GM23338 (cell line): ENCODE results near the gene TIMP3. TPM values are rescaled to one million over a fixed set of nuclear protein-coding genes. Genes with fewer than 3 reads are reported as not detected.

Source experiments
- ATAC-seq: fragments of 200-7000 bp; cut with Tn5 transposase; 3 replicates; pipeline ENCODE4 v1.9.1; 2020
- DNase-seq: peaks from one replicate; pipeline ENCODE4 v3.0.0-alpha.2; 2015; ENCODE audit warnings: low spot score
- H2AFZ ChIP-seq: fragments of 200-600 bp; sonication (generic); 2 replicates; pipeline ENCODE4 v1.8.0; 2016; ENCODE audit warnings: antibody characterized with exemption, mild to moderate bottlenecking, moderate library complexity
- H3F3A ChIP-seq: fragments of 200-600 bp; sonication (generic); replicated peaks from 2 replicates; pipeline ENCODE4 v1.8.0; 2017; ENCODE audit warnings: antibody characterized with exemption, mixed run types, low read depth
- H3K27ac ChIP-seq: fragments of 200-600 bp; sonication (generic); 2 replicates; pipeline ENCODE4 v1.6.1; 2016; ENCODE audit warnings: low read depth
- H3K27me3 ChIP-seq: fragments of 200-600 bp; sonication (generic); 2 replicates; pipeline ENCODE4 v1.8.0; 2016; ENCODE audit warnings: mild to moderate bottlenecking, mixed run types, moderate library complexity; ENCODE audit not compliant: insufficient read depth
- H3K36me3 ChIP-seq: fragments of 200-600 bp; sonication (generic); 2 replicates; pipeline ENCODE4 v1.8.0; 2016; ENCODE audit warnings: mild to moderate bottlenecking; ENCODE audit not compliant: insufficient read depth
- H3K4me1 ChIP-seq: fragments of 200-600 bp; sonication (generic); 2 replicates; pipeline ENCODE4 v1.8.0; 2016; ENCODE audit warnings: mild to moderate bottlenecking, moderate library complexity; ENCODE audit not compliant: insufficient read depth
- H3K4me2 ChIP-seq: fragments of 200-600 bp; sonication (generic); 2 replicates; pipeline ENCODE4 v1.7.1; 2017; ENCODE audit warnings: mixed run types
- H3K4me3 ChIP-seq: fragments of 200-600 bp; sonication (generic); 2 replicates; pipeline ENCODE4 v1.6.1; 2016; ENCODE audit warnings: mixed run types
- H3K79me2 ChIP-seq: fragments of 200-600 bp; sonication (generic); replicated peaks from 2 replicates; pipeline ENCODE4 v1.8.0; 2017; ENCODE audit warnings: mild to moderate bottlenecking; ENCODE audit not compliant: insufficient read depth
- H3K9me2 ChIP-seq: fragments of 200-600 bp; sonication (generic); 2 replicates; pipeline ENCODE4 v1.8.0; 2017; ENCODE audit not compliant: insufficient read depth
- H4K20me1 ChIP-seq: fragments of 200-600 bp; sonication (generic); replicated peaks from 2 replicates; pipeline ENCODE4 v1.8.0; 2017; ENCODE audit warnings: mild to moderate bottlenecking; ENCODE audit not compliant: insufficient read depth
- H3K27ac Mint-ChIP-seq: 2 replicates; pipeline ENCODE4 v1.8.0; 2020; ENCODE audit warnings: inconsistent platforms, mild to moderate bottlenecking, moderate library complexity, mixed read lengths
- H3K27me3 Mint-ChIP-seq: 3 replicates; pipeline ENCODE4 v1.8.0; 2022; ENCODE audit warnings: low read depth, mild to moderate bottlenecking, moderate library complexity, mixed read lengths, inconsistent platforms; ENCODE audit not compliant: insufficient read depth, poor library complexity
- H3K36me3 Mint-ChIP-seq: 3 replicates; pipeline ENCODE4 v1.8.0; 2021; ENCODE audit warnings: low read depth, mild to moderate bottlenecking, inconsistent platforms, moderate library complexity, mixed read lengths
- H3K4me1 Mint-ChIP-seq: 3 replicates; pipeline ENCODE4 v1.8.0; 2020; ENCODE audit warnings: mild to moderate bottlenecking, inconsistent platforms, mixed read lengths
- H3K4me3 Mint-ChIP-seq: 3 replicates; pipeline ENCODE4 v1.8.0; 2021; ENCODE audit warnings: moderate library complexity, mild to moderate bottlenecking, inconsistent platforms, mixed read lengths
- H3K9me3 Mint-ChIP-seq: 3 replicates; pipeline ENCODE4 v1.8.0; 2020; ENCODE audit warnings: moderate library complexity, mild to moderate bottlenecking, inconsistent platforms, mixed read lengths
- CREB1 ChIP-seq: fragments of 250-450 bp; sonication (Bioruptor Pico); IDR thresholded peaks from 2 replicates; pipeline ENCODE4 v1.5.0; 2020; ENCODE audit warnings: low read depth, mild to moderate bottlenecking, moderate library complexity
- EZH2 ChIP-seq: fragments of 200-600 bp; sonication (generic); IDR thresholded peaks from one replicate; pipeline ENCODE4 v1.8.0; 2017; ENCODE audit warnings: antibody characterized with exemption, mild to moderate bottlenecking, low read depth; ENCODE audit not compliant: unreplicated experiment
- JUNB ChIP-seq: IDR thresholded peaks from one replicate; pipeline ENCODE4 v1.6.1; 2016; ENCODE audit warnings: antibody characterized with exemption; ENCODE audit not compliant: unreplicated experiment
- ZNF114 ChIP-seq: fragments of 250-450 bp; sonication (Bioruptor Pico); IDR thresholded peaks from 2 replicates; pipeline ENCODE4 v1.5.0; 2020; ENCODE audit warnings: mild to moderate bottlenecking, moderate library complexity
- polyA plus RNA-seq: library from polyadenylated mRNA; unstranded; fragments of >200 nt; fragmentation: Nextera tagmentation; extraction: Ambion mirVana; gene quantifications from 2 replicates; pipeline ENCODE4 v1.2.1, GENCODE V29; 2016
- total RNA-seq: library from RNA; depleted of rRNA; stranded (reverse); fragments of >200 nt; shearing (Covaris generic); gene quantifications from 2 replicates; pipeline ENCODE4 v1.2.3, GENCODE V29; 2014
- TF ChIP-seq, protein P1 (sequence below): fragments of 250-450 bp; sonication (Bioruptor Pico); IDR thresholded peaks from 2 replicates; pipeline ENCODE4 v1.5.0; 2020; ENCODE audit warnings: mild to moderate bottlenecking, moderate library complexity
- TF ChIP-seq, protein P2 (sequence below): IDR thresholded peaks from one replicate; pipeline ENCODE4 v1.6.1; 2018; ENCODE audit warnings: antibody characterized with exemption; ENCODE audit not compliant: unreplicated experiment
- TF ChIP-seq, protein P3 (sequence below), 2 experiments: fragments of 200-600 bp in 1 of 2; sonication (generic) in 1 of 2; conservative IDR thresholded peaks; 2 replicates each; pipeline versions ENCODE4 v1.5.1 to v1.6.1; 2016 to 2017; ENCODE audit warnings: antibody characterized with exemption in 2 of 2, low read depth in 2 of 2, mild to moderate bottlenecking in 2 of 2, moderate library complexity in 1 of 2

The TIMP3 gene
- total and polyA plus RNA-seq, 2 experiments from 2014 or later: 1.4 to 4.3 TPM

DNA sequence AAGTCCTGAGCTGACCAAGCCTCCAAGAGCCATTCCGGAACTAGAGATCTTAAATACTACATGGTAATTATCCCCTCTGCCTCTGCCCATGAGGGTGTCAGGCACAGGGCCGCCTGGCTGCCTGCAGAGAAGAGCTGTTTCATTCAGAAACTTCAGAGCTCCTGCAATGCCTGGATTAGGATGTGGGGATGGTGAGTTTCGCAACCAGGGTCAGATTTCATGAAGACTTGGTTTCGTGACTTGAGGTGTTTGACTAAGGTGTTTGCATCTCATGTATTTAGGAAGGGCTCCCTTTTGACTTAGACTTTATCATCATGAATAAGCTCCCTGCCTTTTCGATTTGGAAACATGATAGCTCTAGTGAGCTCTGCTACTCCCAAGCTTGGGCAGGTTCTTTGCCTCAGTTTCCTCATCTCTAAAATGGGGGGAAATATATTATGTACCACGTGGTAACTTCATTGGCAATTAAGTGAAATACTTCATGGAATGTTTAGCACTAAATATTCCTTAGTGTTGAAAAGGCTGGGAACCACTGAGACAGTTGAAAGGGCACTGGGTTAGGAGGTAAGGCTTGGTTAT, 9.1 kb downstream of the TIMP3 start:
- H2AFZ ChIP-seq: no peak overlapping the region
- Mint-ChIP-seq H3K4me1 (peaks cover 34% of the 10 kb centered on the region), H3K4me3 (peak overlapping the region; percentile 21; the same call in 1 of the 3 replicates), H3K27me3 (no peaks in the 10 kb centered on the region), H3K9me3 (no peaks in the 10 kb centered on the region), H3K27ac (0 out of 2 replicates have a peak overlapping the region, but pooled peaks have one; percentile 45), H3K36me3 (no peaks in the 10 kb centered on the region)
- peaks cover 14% of the 10 kb centered on the region; the same call in 1 of the 2 replicates for H4K20me1 ChIP-seq
- H3F3A ChIP-seq: no peaks in the 10 kb centered on the region
- H3K4me1 ChIP-seq: peaks cover 15% of the 10 kb centered on the region
- ATAC-seq: peak; percentile 89
- peak; percentile 62 for DNase-seq
- no peaks in the 10 kb centered on the region for H3K27me3 ChIP-seq
- no peak overlapping the region for H3K4me3 ChIP-seq
- no peak overlapping the region for H3K27ac ChIP-seq
- TF ChIP-seq EZH2: no peak
- TF ChIP-seq, protein P1, sequence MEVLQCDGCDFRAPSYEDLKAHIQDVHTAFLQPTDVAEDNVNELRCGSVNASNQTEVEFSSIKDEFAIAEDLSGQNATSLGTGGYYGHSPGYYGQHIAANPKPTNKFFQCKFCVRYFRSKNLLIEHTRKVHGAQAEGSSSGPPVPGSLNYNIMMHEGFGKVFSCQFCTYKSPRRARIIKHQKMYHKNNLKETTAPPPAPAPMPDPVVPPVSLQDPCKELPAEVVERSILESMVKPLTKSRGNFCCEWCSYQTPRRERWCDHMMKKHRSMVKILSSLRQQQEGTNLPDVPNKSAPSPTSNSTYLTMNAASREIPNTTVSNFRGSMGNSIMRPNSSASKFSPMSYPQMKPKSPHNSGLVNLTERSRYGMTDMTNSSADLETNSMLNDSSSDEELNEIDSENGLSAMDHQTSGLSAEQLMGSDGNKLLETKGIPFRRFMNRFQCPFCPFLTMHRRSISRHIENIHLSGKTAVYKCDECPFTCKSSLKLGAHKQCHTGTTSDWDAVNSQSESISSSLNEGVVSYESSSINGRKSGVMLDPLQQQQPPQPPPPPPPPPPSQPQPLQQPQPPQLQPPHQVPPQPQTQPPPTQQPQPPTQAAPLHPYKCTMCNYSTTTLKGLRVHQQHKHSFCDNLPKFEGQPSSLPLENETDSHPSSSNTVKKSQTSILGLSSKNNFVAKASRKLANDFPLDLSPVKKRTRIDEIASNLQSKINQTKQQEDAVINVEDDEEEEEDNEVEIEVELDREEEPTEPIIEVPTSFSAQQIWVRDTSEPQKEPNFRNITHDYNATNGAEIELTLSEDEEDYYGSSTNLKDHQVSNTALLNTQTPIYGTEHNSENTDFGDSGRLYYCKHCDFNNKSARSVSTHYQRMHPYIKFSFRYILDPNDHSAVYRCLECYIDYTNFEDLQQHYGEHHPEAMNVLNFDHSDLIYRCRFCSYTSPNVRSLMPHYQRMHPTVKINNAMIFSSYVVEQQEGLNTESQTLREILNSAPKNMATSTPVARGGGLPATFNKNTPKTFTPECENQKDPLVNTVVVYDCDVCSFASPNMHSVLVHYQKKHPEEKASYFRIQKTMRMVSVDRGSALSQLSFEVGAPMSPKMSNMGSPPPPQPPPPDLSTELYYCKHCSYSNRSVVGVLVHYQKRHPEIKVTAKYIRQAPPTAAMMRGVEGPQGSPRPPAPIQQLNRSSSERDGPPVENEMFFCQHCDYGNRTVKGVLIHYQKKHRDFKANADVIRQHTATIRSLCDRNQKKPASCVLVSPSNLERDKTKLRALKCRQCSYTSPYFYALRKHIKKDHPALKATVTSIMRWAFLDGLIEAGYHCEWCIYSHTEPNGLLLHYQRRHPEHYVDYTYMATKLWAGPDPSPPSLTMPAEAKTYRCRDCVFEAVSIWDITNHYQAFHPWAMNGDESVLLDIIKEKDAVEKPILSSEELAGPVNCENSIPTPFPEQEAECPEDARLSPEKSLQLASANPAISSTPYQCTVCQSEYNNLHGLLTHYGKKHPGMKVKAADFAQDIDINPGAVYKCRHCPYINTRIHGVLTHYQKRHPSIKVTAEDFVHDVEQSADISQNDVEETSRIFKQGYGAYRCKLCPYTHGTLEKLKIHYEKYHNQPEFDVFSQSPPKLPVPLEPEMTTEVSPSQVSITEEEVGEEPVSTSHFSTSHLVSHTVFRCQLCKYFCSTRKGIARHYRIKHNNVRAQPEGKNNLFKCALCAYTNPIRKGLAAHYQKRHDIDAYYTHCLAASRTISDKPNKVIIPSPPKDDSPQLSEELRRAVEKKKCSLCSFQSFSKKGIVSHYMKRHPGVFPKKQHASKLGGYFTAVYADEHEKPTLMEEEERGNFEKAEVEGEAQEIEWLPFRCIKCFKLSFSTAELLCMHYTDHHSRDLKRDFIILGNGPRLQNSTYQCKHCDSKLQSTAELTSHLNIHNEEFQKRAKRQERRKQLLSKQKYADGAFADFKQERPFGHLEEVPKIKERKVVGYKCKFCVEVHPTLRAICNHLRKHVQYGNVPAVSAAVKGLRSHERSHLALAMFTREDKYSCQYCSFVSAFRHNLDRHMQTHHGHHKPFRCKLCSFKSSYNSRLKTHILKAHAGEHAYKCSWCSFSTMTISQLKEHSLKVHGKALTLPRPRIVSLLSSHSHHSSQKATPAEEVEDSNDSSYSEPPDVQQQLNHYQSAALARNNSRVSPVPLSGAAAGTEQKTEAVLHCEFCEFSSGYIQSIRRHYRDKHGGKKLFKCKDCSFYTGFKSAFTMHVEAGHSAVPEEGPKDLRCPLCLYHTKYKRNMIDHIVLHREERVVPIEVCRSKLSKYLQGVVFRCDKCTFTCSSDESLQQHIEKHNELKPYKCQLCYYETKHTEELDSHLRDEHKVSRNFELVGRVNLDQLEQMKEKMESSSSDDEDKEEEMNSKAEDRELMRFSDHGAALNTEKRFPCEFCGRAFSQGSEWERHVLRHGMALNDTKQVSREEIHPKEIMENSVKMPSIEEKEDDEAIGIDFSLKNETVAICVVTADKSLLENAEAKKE (CRISPR knock-in tag): peak; percentile 69; the same call in 1 of the 2 replicates
- 0 out of 2 replicates have a peak, but pooled peaks cover 5% of the 10 kb centered on the region for H3K9me2 ChIP-seq
- H3K36me3 ChIP-seq: no peaks in the 10 kb centered on the region
- H3K79me2 ChIP-seq: peaks cover 7% of the 10 kb centered on the region; the same call in 1 of the 2 replicates
- no peak overlapping the region; the same call in 1 of the 2 replicates for H3K4me2 ChIP-seq

DNA sequence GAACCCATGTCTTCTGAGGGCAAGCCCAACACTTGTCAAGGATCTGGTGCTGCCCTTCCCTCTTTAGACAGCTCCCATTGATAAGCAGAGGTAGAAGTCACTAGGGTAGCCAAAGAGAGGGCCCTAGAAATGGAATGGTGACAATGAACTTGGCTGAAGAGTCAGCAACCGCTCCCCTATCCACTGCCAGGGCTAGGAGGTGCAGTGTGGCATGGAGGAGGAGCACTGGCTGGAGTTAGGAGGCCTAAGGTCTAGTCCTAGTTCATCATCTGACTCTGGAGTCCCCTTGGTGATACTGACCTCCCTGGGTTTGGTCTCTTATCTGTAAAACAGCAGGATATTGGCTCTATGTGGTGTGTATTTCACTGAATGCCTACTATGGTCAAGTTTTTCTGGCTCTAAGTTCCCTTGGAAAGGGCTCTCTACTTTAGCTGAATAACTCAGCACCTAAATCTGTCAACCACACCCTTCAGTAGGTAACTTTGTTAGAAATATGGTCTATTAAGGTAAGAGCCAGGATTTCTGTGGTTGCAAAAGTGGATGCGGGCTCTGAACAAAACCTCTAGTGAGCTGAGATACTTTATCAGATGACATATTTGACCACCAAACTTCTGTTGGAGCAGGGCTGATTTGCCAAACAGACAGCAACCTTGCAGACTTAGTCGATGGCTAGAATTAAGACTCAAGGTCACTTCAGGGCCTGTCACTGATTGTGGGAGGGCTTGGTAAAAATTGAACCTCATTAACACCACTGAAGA, 10.5 kb downstream of the TIMP3 start:
- no peak overlapping the region for H3K4me2 ChIP-seq
- H3K27me3 Mint-ChIP-seq: no peaks in the 10 kb centered on the region
- H4K20me1 ChIP-seq: peaks cover 4% of the 10 kb centered on the region; the same call in 1 of the 2 replicates
- H3K4me3 Mint-ChIP-seq: no peak overlapping the region
- H3K27ac ChIP-seq: no peak overlapping the region
- 0 out of 2 replicates have a peak, but pooled peaks cover 5% of the 10 kb centered on the region for H3K9me2 ChIP-seq
- H3K9me3 Mint-ChIP-seq: no peaks in the 10 kb centered on the region
- no peaks in the 10 kb centered on the region for H3K27me3 ChIP-seq
- H3K4me3 ChIP-seq: no peak overlapping the region
- ATAC-seq (no peak), DNase-seq (no peak)
- H3K36me3 ChIP-seq: no peaks in the 10 kb centered on the region
- H3K36me3 Mint-ChIP-seq: no peaks in the 10 kb centered on the region
- peaks cover 15% of the 10 kb centered on the region for H3K4me1 ChIP-seq
- H3K4me1 Mint-ChIP-seq: peaks cover 24% of the 10 kb centered on the region
- no peaks in the 10 kb centered on the region for H3F3A ChIP-seq
- H2AFZ ChIP-seq: no peak overlapping the region
- peaks cover 7% of the 10 kb centered on the region; the same call in 1 of the 2 replicates for H3K79me2 ChIP-seq
- H3K27ac Mint-ChIP-seq: no peak overlapping the region
- TF ChIP-seq CREB1 (no peak), JUNB (no peak), ZNF114 (no peak)
- TF ChIP-seq, protein P2, sequence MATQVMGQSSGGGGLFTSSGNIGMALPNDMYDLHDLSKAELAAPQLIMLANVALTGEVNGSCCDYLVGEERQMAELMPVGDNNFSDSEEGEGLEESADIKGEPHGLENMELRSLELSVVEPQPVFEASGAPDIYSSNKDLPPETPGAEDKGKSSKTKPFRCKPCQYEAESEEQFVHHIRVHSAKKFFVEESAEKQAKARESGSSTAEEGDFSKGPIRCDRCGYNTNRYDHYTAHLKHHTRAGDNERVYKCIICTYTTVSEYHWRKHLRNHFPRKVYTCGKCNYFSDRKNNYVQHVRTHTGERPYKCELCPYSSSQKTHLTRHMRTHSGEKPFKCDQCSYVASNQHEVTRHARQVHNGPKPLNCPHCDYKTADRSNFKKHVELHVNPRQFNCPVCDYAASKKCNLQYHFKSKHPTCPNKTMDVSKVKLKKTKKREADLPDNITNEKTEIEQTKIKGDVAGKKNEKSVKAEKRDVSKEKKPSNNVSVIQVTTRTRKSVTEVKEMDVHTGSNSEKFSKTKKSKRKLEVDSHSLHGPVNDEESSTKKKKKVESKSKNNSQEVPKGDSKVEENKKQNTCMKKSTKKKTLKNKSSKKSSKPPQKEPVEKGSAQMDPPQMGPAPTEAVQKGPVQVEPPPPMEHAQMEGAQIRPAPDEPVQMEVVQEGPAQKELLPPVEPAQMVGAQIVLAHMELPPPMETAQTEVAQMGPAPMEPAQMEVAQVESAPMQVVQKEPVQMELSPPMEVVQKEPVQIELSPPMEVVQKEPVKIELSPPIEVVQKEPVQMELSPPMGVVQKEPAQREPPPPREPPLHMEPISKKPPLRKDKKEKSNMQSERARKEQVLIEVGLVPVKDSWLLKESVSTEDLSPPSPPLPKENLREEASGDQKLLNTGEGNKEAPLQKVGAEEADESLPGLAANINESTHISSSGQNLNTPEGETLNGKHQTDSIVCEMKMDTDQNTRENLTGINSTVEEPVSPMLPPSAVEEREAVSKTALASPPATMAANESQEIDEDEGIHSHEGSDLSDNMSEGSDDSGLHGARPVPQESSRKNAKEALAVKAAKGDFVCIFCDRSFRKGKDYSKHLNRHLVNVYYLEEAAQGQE: no peak
- TF ChIP-seq, protein P3, sequence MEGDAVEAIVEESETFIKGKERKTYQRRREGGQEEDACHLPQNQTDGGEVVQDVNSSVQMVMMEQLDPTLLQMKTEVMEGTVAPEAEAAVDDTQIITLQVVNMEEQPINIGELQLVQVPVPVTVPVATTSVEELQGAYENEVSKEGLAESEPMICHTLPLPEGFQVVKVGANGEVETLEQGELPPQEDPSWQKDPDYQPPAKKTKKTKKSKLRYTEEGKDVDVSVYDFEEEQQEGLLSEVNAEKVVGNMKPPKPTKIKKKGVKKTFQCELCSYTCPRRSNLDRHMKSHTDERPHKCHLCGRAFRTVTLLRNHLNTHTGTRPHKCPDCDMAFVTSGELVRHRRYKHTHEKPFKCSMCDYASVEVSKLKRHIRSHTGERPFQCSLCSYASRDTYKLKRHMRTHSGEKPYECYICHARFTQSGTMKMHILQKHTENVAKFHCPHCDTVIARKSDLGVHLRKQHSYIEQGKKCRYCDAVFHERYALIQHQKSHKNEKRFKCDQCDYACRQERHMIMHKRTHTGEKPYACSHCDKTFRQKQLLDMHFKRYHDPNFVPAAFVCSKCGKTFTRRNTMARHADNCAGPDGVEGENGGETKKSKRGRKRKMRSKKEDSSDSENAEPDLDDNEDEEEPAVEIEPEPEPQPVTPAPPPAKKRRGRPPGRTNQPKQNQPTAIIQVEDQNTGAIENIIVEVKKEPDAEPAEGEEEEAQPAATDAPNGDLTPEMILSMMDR (conservative IDR thresholded peaks at IDR 0.05; ENCODE audit: low read depth in 2 of 2): no peak
